Cardiac muscle cell (in vitro differentiated cells and primary cell): ENCODE results near the gene HOXD3. TPM values are rescaled to one million over a fixed set of nuclear protein-coding genes. Genes with fewer than 3 reads are reported as not detected.
A peak's percentile ranks its signal among the peaks of the same experiment; 100 is the strongest.

Experiments used
- DNase-seq, 2 donors: peaks; one replicate each; pipeline versions ENCODE4 v3.0.0 to v3.0.0-alpha.2; 2010 to 2017; ENCODE audit warnings: low read depth in 1 of 2, low spot score in 1 of 2
- H3K27ac ChIP-seq: fragments of 200-600 bp; sonication (generic); 2 replicates; pipeline ENCODE4 v1.5.1; 2016
- H3K27me3 ChIP-seq: fragments of 200-600 bp; sonication (generic); 2 replicates; pipeline ENCODE4 v1.6.0; 2016; ENCODE audit warnings: control low read depth
- H3K36me3 ChIP-seq: fragments of 200-600 bp; sonication (generic); 2 replicates; pipeline ENCODE4 v1.5.1; 2016; ENCODE audit warnings: control low read depth
- H3K4me1 ChIP-seq: fragments of 200-600 bp; sonication (generic); 2 replicates; pipeline ENCODE4 v1.8.1; 2017; ENCODE audit warnings: low read depth, mild to moderate bottlenecking, mixed run types
- H3K4me3 ChIP-seq: fragments of 200-600 bp; sonication (generic); 2 replicates; pipeline ENCODE4 v1.5.1; 2016; ENCODE audit warnings: mild to moderate bottlenecking
- H3K9me3 ChIP-seq: fragments of 200-600 bp; sonication (generic); 2 replicates; pipeline ENCODE4 v1.5.1; 2017; ENCODE audit warnings: low read depth, mild to moderate bottlenecking, control low read depth
- CTCF ChIP-seq: IDR thresholded peaks from 2 replicates; pipeline ENCODE4 v1.5.1; 2012; ENCODE audit warnings: low read depth, mild to moderate bottlenecking, low read length
- polyA plus RNA-seq: library from polyadenylated mRNA; unstranded; fragments of >200 nt; fragmentation: Nextera tagmentation; extraction: Ambion mirVana; gene quantifications from 2 replicates; pipeline ENCODE4 v1.2.1, GENCODE V29; 2016
- total RNA-seq: library from RNA; depleted of rRNA; stranded (reverse); fragments of >200 nt; gene quantifications from 2 replicates; pipeline ENCODE4 v1.2.3, GENCODE V29; 2016

The HOXD3 gene
- total and polyA plus RNA-seq, 2 experiments from 2014 or later, result 0.12 TPM; not detected in 1

GRCh38 chr2:176130957-176131847, 25.9 kb upstream of the HOXD3 start:
- peaks cover 100% of the 10 kb centered on the region for H3K27me3 ChIP-seq
- DNase-seq, result no peak
- no peaks in the 10 kb centered on the region for H3K9me3 ChIP-seq
- H3K4me3 ChIP-seq, result peak overlapping the region; percentile 35
- no peaks in the 10 kb centered on the region for H3K4me1 ChIP-seq
- TF ChIP-seq CTCF, result no peak
- H3K27ac ChIP-seq, result no peak overlapping the region
- no peaks in the 10 kb centered on the region for H3K36me3 ChIP-seq

- Histone ChIP-seq H3K36me3 (no peaks in the 10 kb centered on the region), H3K9me3 (no peaks in the 10 kb centered on the region), H3K27me3 (peaks cover 100% of the 10 kb centered on the region), H3K27ac (no peak overlapping the region), H3K4me1 (no peaks in the 10 kb centered on the region), H3K4me3 (no peak overlapping the region)
- DNase-seq, result no peak
- no peak for TF ChIP-seq CTCF
These were observed 25.3 kb upstream of the HOXD3 start for GRCh38 chr2:176131848-176132158.

GRCh38 chr2:176132205-176133171, 24.6 kb upstream of the HOXD3 start:
- no peaks in the 10 kb centered on the region for H3K36me3 ChIP-seq
- H3K9me3 ChIP-seq, result no peaks in the 10 kb centered on the region
- H3K27ac ChIP-seq, result no peak overlapping the region
- H3K4me3 ChIP-seq, result no peak overlapping the region
- H3K27me3 ChIP-seq, result peaks cover 100% of the 10 kb centered on the region
- no peak for TF ChIP-seq CTCF
- no peaks in the 10 kb centered on the region for H3K4me1 ChIP-seq
- no peak for DNase-seq

- peaks cover 100% of the 10 kb centered on the region for H3K27me3 ChIP-seq
- H3K9me3 ChIP-seq, result no peaks in the 10 kb centered on the region
- H3K4me1 ChIP-seq, result no peaks in the 10 kb centered on the region
- H3K36me3 ChIP-seq, result no peaks in the 10 kb centered on the region
- no peak for TF ChIP-seq CTCF
- H3K4me3 ChIP-seq, result no peak overlapping the region
- no peak overlapping the region for H3K27ac ChIP-seq
- DNase-seq, result no peak
These were observed 23.7 kb upstream of the HOXD3 start for GRCh38 chr2:176133389-176133788.

GRCh38 chr2:176134035-176134434, 23.1 kb upstream of the HOXD3 start:
- H3K36me3 ChIP-seq, result no peaks in the 10 kb centered on the region
- no peak overlapping the region for H3K27ac ChIP-seq
- DNase-seq, result no peak
- no peak overlapping the region for H3K4me3 ChIP-seq
- H3K4me1 ChIP-seq, result no peaks in the 10 kb centered on the region
- no peaks in the 10 kb centered on the region for H3K9me3 ChIP-seq
- H3K27me3 ChIP-seq, result peaks cover 100% of the 10 kb centered on the region
- TF ChIP-seq CTCF, result no peak
